Naive thymus-derived CD4-positive, alpha-beta T cell (primary cell): ENCODE data around the gene NDUFV2. TPM values are rescaled to one million over a fixed set of nuclear protein-coding genes. Genes with fewer than 3 reads are reported as not detected.
A peak's percentile ranks its signal among the peaks of the same experiment; 100 is the strongest.
"Not testable (repeated sequence)": the region's sequence is repeated elsewhere in the genome, so short reads cannot be mapped to it uniquely, and the experiment has no call there.

Experiments used
- ATAC-seq: fragments of 150-1000 bp; cut with Tn5 transposase; 2 replicates; pipeline ENCODE4 v1.10.0; 2021; ENCODE audit warnings: mild to moderate bottlenecking, moderate library complexity
- CTCF ChIA-PET: fragments of 350-600 bp; sonication (Branson Sonifier 250); formaldehyde crosslinking; loops from one replicate; lab custom pipeline; 2021; ENCODE audit warnings: antibody characterized with exemption; lab: Charles Lee
- POLR2A ChIA-PET: fragments of 350-600 bp; sonication (Branson Sonifier 250); formaldehyde crosslinking; loops from one replicate; lab custom pipeline; 2021; ENCODE audit warnings: antibody characterized with exemption, inconsistent platforms; lab: Charles Lee
- DNase-seq, 9 donors: peaks; one replicate each; pipeline versions ENCODE4 v3.0.0 to v3.0.0-alpha.2; 2020 to 2022; ENCODE audit warnings: mixed read lengths in 1 of 9
- H3K27ac ChIP-seq: one replicate; pipeline ENCODE4 v1.7.0; 2013; ENCODE audit warnings: mild to moderate bottlenecking, low read depth, low read length, moderate library complexity
- H3K27me3 ChIP-seq, 2 donors: one replicate each; pipeline ENCODE4 v1.7.0; 2013; ENCODE audit warnings: low read length in 2 of 2, mild to moderate bottlenecking in 2 of 2, moderate library complexity in 2 of 2; ENCODE audit not compliant: control insufficient read depth in 2 of 2, insufficient read depth in 2 of 2
- H3K36me3 ChIP-seq, 3 experiments: 1 replicate in 2 of 3; 2 replicates in 1 of 3; pipeline ENCODE4 v1.7.0; 2013; ENCODE audit warnings: low read length in 3 of 3, mild to moderate bottlenecking in 3 of 3, moderate library complexity in 1 of 3; ENCODE audit not compliant: insufficient read depth in 3 of 3, control insufficient read depth in 2 of 3
- H3K4me1 ChIP-seq, 2 donors: one replicate each; pipeline ENCODE4 v1.7.0; 2013; ENCODE audit warnings: low read length in 2 of 2, mild to moderate bottlenecking in 2 of 2, moderate library complexity in 1 of 2; ENCODE audit not compliant: control insufficient read depth in 2 of 2, insufficient read depth in 2 of 2
- H3K4me3 ChIP-seq: 2 replicates; pipeline ENCODE4 v1.7.0; 2013; ENCODE audit warnings: mild to moderate bottlenecking, low read length
- H3K9me3 ChIP-seq, 3 experiments: 1 replicate in 2 of 3; 2 replicates in 1 of 3; pipeline ENCODE4 v1.7.0; 2013; ENCODE audit warnings: low read length in 3 of 3; ENCODE audit not compliant: control insufficient read depth in 2 of 3
- H3K27ac Mint-ChIP-seq, 9 donors: one replicate each; pipeline ENCODE4 v1.8.0; 2020 to 2022; ENCODE audit warnings: mixed read lengths in 9 of 9, mild to moderate bottlenecking in 8 of 9, moderate library complexity in 5 of 9, inconsistent platforms in 2 of 9
- H3K27me3 Mint-ChIP-seq, 5 donors: one replicate each; pipeline ENCODE4 v1.8.0; 2021 to 2022; ENCODE audit warnings: mixed read lengths in 5 of 5, mild to moderate bottlenecking in 1 of 5
- H3K36me3 Mint-ChIP-seq, 5 donors: one replicate each; pipeline ENCODE4 v1.8.0; 2020 to 2022; ENCODE audit warnings: mixed read lengths in 5 of 5, mild to moderate bottlenecking in 3 of 5, inconsistent platforms in 1 of 5
- H3K4me1 Mint-ChIP-seq, 7 donors: one replicate each; pipeline ENCODE4 v1.8.0; 2020 to 2022; ENCODE audit warnings: mixed read lengths in 7 of 7, mild to moderate bottlenecking in 3 of 7, inconsistent platforms in 1 of 7
- H3K4me3 Mint-ChIP-seq, 10 donors: one replicate each; pipeline ENCODE4 v1.8.0; 2020 to 2022; ENCODE audit warnings: mild to moderate bottlenecking in 10 of 10, mixed read lengths in 10 of 10, moderate library complexity in 6 of 10, inconsistent platforms in 2 of 10
- H3K9me3 Mint-ChIP-seq, 11 donors: one replicate each; pipeline ENCODE4 v1.8.0; 2020 to 2022; ENCODE audit warnings: mixed read lengths in 11 of 11, mild to moderate bottlenecking in 4 of 11, inconsistent platforms in 1 of 11, moderate library complexity in 1 of 11
- intact Hi-C, 2 donors: fragments of 100-400 bp; cut with micrococcal nuclease; formaldehyde crosslinking; loops; one replicate each; pipeline ENCODE4 v1.15.1; 2023
- polyA plus RNA-seq, 2 donors: library from polyadenylated mRNA; unstranded; fragments of 300-500 nt; fragmentation: Illumina TruSeq; gene quantifications; one replicate each; pipeline ENCODE4 v1.2.3, GENCODE V29; 2021
- total RNA-seq, 6 experiments: library from RNA in 5 of 6; stranded (reverse) in 5 of 6; gene quantifications; 1 replicate in 5 of 6; 2 replicates in 1 of 6; pipeline ENCODE4 v1.2.3 and lab custom pipeline; 2021 to 2026

The NDUFV2 gene
- total and polyA plus RNA-seq, 7 experiments from 2014 or later: 127 to 198 (median 171) TPM

GRCh38 chr18:9092665-9093064 is 9.8 kb upstream of the NDUFV2 start:
- Mint-ChIP-seq H3K4me1 (peaks cover 42 to 88% (median 81%) of the 10 kb centered on the region in 7 donors), H3K4me3 (peak overlapping the region in 4 of 10 donors; percentile 5 to 48 (median 27)), H3K27me3 (no peaks in the 10 kb centered on the region), H3K36me3 (peaks cover 0 to 28% (median 0%) of the 10 kb centered on the region in 5 donors), H3K27ac (peak overlapping the region; percentile 25 to 97 (median 75)), H3K9me3 (peaks cover 0 to 4% (median 0%) of the 10 kb centered on the region in 11 donors)
- DNase-seq: no peak
- peaks cover 27 to 54% of the 10 kb centered on the region in 2 donors for H3K4me1 ChIP-seq
- no peak overlapping the region for H3K4me3 ChIP-seq
- no peak for ATAC-seq
- CTCF ChIA-PET: interaction anchor here (1.0 to 1.1 kb wide), 2 partner anchors 9 to 51 kb away, joined by 3 to 6 read pairs; no protein-coding TSS in a partner anchor
- no peaks in the 10 kb centered on the region for H3K27me3 ChIP-seq
- no peaks in the 10 kb centered on the region for H3K36me3 ChIP-seq
- intact Hi-C loops: no loop called here
- POLR2A ChIA-PET: interaction anchor here (3.0 to 8.3 kb wide), 3 partner anchors 9 to 46 kb away, joined by 14 to 78 read pairs (median 61); partner anchors contain the start of genes ANKRD12 and NDUFV2
- no peak overlapping the region for H3K27ac ChIP-seq
- no peaks in the 10 kb centered on the region for H3K9me3 ChIP-seq

GRCh38 chr18:9093109-9093508 is 9.4 kb upstream of the NDUFV2 start:
- H3K9me3 Mint-ChIP-seq: not testable (repeated sequence)
- H3K4me1 Mint-ChIP-seq: peaks cover 40 to 86% (median 77%) of the 10 kb centered on the region in 7 donors

GRCh38 chr18:9094307-9095226 is 7.9 kb upstream of the NDUFV2 start:
- peak overlapping the region; percentile 88 to 99 (median 92) for H3K27ac Mint-ChIP-seq
- peaks cover 0 to 4% (median 0%) of the 10 kb centered on the region in 11 donors for H3K9me3 Mint-ChIP-seq
- Histone ChIP-seq H3K36me3 (no peaks in the 10 kb centered on the region), H3K27me3 (no peaks in the 10 kb centered on the region), H3K4me3 (peak overlapping the region; percentile 26), H3K27ac (peak overlapping the region; percentile 64), H3K4me1 (peaks cover 27 to 54% of the 10 kb centered on the region in 2 donors), H3K9me3 (no peaks in the 10 kb centered on the region)
- ChIA-PET POLR2A (interaction anchor here (1.3 to 8.3 kb wide), 6 partner anchors 8 to 44 kb away, joined by 3 to 78 read pairs (median 33); partner anchors contain the start of genes ANKRD12 and NDUFV2), CTCF (interaction anchor here (1.4 to 1.5 kb wide), 2 partner anchors 21 to 53 kb away, joined by 4 to 6 read pairs; no protein-coding TSS in a partner anchor)
- intact Hi-C loops: loop anchor here (1.0 kb wide), 2 partner anchors 8 to 9 kb away; partner anchors contain the start of gene NDUFV2 (in 2 of the 2)
- ATAC-seq: no peak
- peak in 2 of 9 donors; percentile 47 to 58 for DNase-seq
- peaks cover 38 to 72% (median 64%) of the 10 kb centered on the region in 7 donors for H3K4me1 Mint-ChIP-seq
- no peaks in the 10 kb centered on the region for H3K27me3 Mint-ChIP-seq
- peak overlapping the region; percentile 48 to 80 (median 70) for H3K4me3 Mint-ChIP-seq
- peaks cover 0 to 17% (median 0%) of the 10 kb centered on the region in 5 donors for H3K36me3 Mint-ChIP-seq

More at GRCh38 chr18:9093109-9093508, 9.4 kb upstream of the NDUFV2 start:
- H3K9me3 ChIP-seq, H3K27me3 ChIP-seq, intact Hi-C loops, H3K27me3 Mint-ChIP-seq, H3K27ac ChIP-seq, H3K4me3 ChIP-seq, H3K36me3 ChIP-seq, ATAC-seq, DNase-seq: not testable (repeated sequence)
- CTCF ChIA-PET: interaction anchor here (1.0 to 1.1 kb wide), 2 partner anchors 10 to 50 kb away, joined by 3 to 6 read pairs; no protein-coding TSS in a partner anchor
- peak overlapping the region; percentile 9 to 97 (median 75) for H3K27ac Mint-ChIP-seq
- H3K36me3 Mint-ChIP-seq: peaks cover 0 to 25% (median 0%) of the 10 kb centered on the region in 5 donors
- peak overlapping the region in 1 of 10 donors; percentile 5 for H3K4me3 Mint-ChIP-seq
- peaks cover 27 to 54% of the 10 kb centered on the region in 2 donors for H3K4me1 ChIP-seq
- POLR2A ChIA-PET: interaction anchor here (3.0 to 8.3 kb wide), 4 partner anchors 9 to 45 kb away, joined by 14 to 78 read pairs (median 56); partner anchors contain the start of genes ANKRD12 and NDUFV2

- Mint-ChIP-seq H3K27me3 (no peaks in the 10 kb centered on the region), H3K4me1 (peaks cover 34 to 68% (median 61%) of the 10 kb centered on the region in 7 donors), H3K9me3 (peaks cover 0 to 4% (median 0%) of the 10 kb centered on the region in 11 donors), H3K36me3 (peaks cover 0 to 15% (median 0%) of the 10 kb centered on the region in 5 donors), H3K4me3 (peak overlapping the region; percentile 48 to 80 (median 70)), H3K27ac (peak overlapping the region; percentile 88 to 99 (median 92))
- peaks cover 25 to 49% of the 10 kb centered on the region in 2 donors for H3K4me1 ChIP-seq
- intact Hi-C loops: loop anchor here in 1 of 2 donors (1.0 kb wide), 1 partner anchor 10 kb away; no protein-coding TSS in a partner anchor
- DNase-seq (peak in 8 of 9 donors; percentile 46 to 71 (median 58)), ATAC-seq (peak; percentile 57)
- no peaks in the 10 kb centered on the region for H3K27me3 ChIP-seq
- H3K27ac ChIP-seq: peak overlapping the region; percentile 64
- H3K36me3 ChIP-seq: no peaks in the 10 kb centered on the region
- no peaks in the 10 kb centered on the region for H3K9me3 ChIP-seq
- ChIA-PET CTCF (interaction anchor here (0.6 to 1.5 kb wide), 3 partner anchors 13 to 39 kb away, joined by 4 to 8 read pairs (median 5); no protein-coding TSS in a partner anchor), POLR2A (interaction anchor here (0.7 to 8.3 kb wide), 8 partner anchors 7 to 43 kb away, joined by 3 to 78 read pairs (median 10); partner anchors contain the start of genes ANKRD12 and NDUFV2)
- H3K4me3 ChIP-seq: peak overlapping the region; percentile 26
These were observed 7.0 kb upstream of the NDUFV2 start for GRCh38 chr18:9095297-9096006.

- Histone ChIP-seq H3K27ac (peak overlapping the region; percentile 64), H3K27me3 (no peaks in the 10 kb centered on the region), H3K4me1 (peaks cover 20 to 43% of the 10 kb centered on the region in 2 donors), H3K9me3 (no peaks in the 10 kb centered on the region), H3K36me3 (no peaks in the 10 kb centered on the region), H3K4me3 (peak overlapping the region; percentile 26)
- peaks cover 0 to 4% (median 0%) of the 10 kb centered on the region in 11 donors for H3K9me3 Mint-ChIP-seq
- ChIA-PET CTCF (interaction anchor here (0.6 to 1.5 kb wide), 3 partner anchors 13 to 39 kb away, joined by 4 to 8 read pairs (median 5); no protein-coding TSS in a partner anchor), POLR2A (interaction anchor here (0.7 to 8.3 kb wide), 6 partner anchors 8 to 43 kb away, joined by 3 to 78 read pairs (median 29); partner anchors contain the start of gene ANKRD12)
- no peaks in the 10 kb centered on the region for H3K27me3 Mint-ChIP-seq
- peaks cover 0 to 16% (median 0%) of the 10 kb centered on the region in 5 donors for H3K36me3 Mint-ChIP-seq
- H3K27ac Mint-ChIP-seq: peak overlapping the region; percentile 88 to 99 (median 92)
- peaks cover 31 to 67% (median 60%) of the 10 kb centered on the region in 7 donors for H3K4me1 Mint-ChIP-seq
- H3K4me3 Mint-ChIP-seq: peak overlapping the region in 9 of 10 donors; percentile 48 to 80 (median 71)
- DNase-seq (no peak), ATAC-seq (no peak)
- intact Hi-C loops: no loop called here
These were observed 6.5 kb upstream of the NDUFV2 start for GRCh38 chr18:9096007-9096371.
